Activated CD8-positive, alpha-beta memory T cell treated with anti-CD3 and anti-CD28 coated beads, Interleukin-2, amount 10 ng/mL, durations not matched to agents 7 days and 5 days (primary cell): Measurements from ENCODE around the gene HEATR1. TPM values are rescaled to one million over a fixed set of nuclear protein-coding genes. Genes with fewer than 3 reads are reported as not detected.
"Not testable (repeated sequence)": the region's sequence is repeated elsewhere in the genome, so short reads cannot be mapped to it uniquely, and the experiment has no call there.

Experiments used
- ATAC-seq: fragments of 150-1000 bp; cut with Tn5 transposase; one replicate; pipeline ENCODE4 v1.10.0; 2021; ENCODE audit warnings: moderate library complexity
- CTCF ChIA-PET: fragments of 350-600 bp; sonication (Branson Sonifier 250); formaldehyde crosslinking; loops from one replicate; lab custom pipeline; 2021; ENCODE audit warnings: antibody characterized with exemption; lab: Charles Lee
- DNase-seq: peaks from one replicate; pipeline ENCODE4 v3.0.0-alpha.2; 2020
- H3K27ac Mint-ChIP-seq: one replicate; pipeline ENCODE4 v1.8.0; 2021; ENCODE audit warnings: mild to moderate bottlenecking, mixed read lengths
- H3K27me3 Mint-ChIP-seq: one replicate; pipeline ENCODE4 v1.8.0; 2021; ENCODE audit warnings: mixed read lengths
- H3K36me3 Mint-ChIP-seq: one replicate; pipeline ENCODE4 v1.8.0; 2021; ENCODE audit warnings: mild to moderate bottlenecking, mixed read lengths
- H3K4me1 Mint-ChIP-seq: one replicate; pipeline ENCODE4 v1.8.0; 2021; ENCODE audit warnings: mixed read lengths
- H3K4me3 Mint-ChIP-seq: one replicate; pipeline ENCODE4 v1.8.0; 2021; ENCODE audit warnings: mild to moderate bottlenecking, moderate library complexity, mixed read lengths
- H3K9me3 Mint-ChIP-seq: one replicate; pipeline ENCODE4 v1.8.0; 2022; ENCODE audit warnings: low read depth, mixed read lengths
- total RNA-seq, 2 experiments: library from RNA; stranded (reverse); gene quantifications; one replicate each; pipeline ENCODE4 v1.2.3, GENCODE V29; 2021

HEATR1 gene
- total RNA-seq, 2 experiments from 2014 or later = 40.2 to 57.6 TPM

GRCh38 chr1:236507022-236507700, 97.2 kb downstream of the HEATR1 start:
- H3K27ac Mint-ChIP-seq = no peak overlapping the region
- ATAC-seq = no peak
- no peaks in the 10 kb centered on the region for H3K9me3 Mint-ChIP-seq
- no peak overlapping the region for H3K4me3 Mint-ChIP-seq
- H3K4me1 Mint-ChIP-seq = peaks cover 42% of the 10 kb centered on the region
- CTCF ChIA-PET = no interaction called here
- peaks cover 36% of the 10 kb centered on the region for H3K27me3 Mint-ChIP-seq
- no peaks in the 10 kb centered on the region for H3K36me3 Mint-ChIP-seq
- DNase-seq = no peak

GRCh38 chr1:236504338-236504737, 100.0 kb downstream of the HEATR1 start:
- H3K36me3 Mint-ChIP-seq, H3K9me3 Mint-ChIP-seq, H3K4me3 Mint-ChIP-seq, ATAC-seq, H3K27ac Mint-ChIP-seq, DNase-seq: not testable (repeated sequence)
- Mint-ChIP-seq H3K4me1 (peaks cover 32% of the 10 kb centered on the region), H3K27me3 (peaks cover 32% of the 10 kb centered on the region)
- CTCF ChIA-PET = interaction anchor here (1.7 kb wide), 1 partner anchor 13 kb away, joined by 5 read pairs; no protein-coding TSS in a partner anchor

DNA sequence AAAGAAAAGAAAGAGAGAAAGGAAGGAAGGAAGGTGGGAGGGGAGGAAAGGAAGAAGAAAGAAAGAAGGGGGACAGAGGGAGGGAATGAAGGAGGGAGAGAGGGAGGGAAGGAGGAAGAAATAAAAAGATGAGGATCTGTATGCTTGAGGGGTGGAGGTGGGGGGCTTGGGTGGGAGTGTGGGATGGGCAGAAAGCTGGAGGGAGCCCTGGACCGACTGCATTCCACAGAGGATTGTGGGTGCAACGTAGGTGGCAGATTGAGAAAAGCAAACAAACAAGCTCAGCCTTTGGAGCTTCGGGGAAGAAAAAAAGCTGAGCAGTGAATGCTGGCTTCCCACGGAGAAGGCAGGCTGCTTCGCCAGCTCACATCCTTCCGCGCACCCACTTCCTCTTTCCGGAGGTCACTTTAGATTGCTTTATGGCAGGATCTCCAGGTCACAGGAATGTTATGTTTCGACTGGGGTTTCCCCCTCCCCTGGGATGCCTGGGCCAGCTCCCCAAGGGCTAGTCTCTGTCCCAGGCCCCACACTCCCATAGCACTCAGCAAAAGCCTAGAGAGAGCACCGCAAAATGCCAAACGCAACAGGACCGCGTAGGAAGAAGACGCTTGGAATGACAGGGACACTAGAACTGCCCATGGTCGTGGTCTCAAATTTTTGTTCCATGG, 101.2 kb downstream of the HEATR1 start:
- Mint-ChIP-seq H3K27ac (no peak overlapping the region), H3K27me3 (peaks cover 28% of the 10 kb centered on the region)
- CTCF ChIA-PET = interaction anchor here (0.6 to 1.7 kb wide), 4 partner anchors 12 to 357 kb away, joined by 3 to 5 read pairs (median 4); no protein-coding TSS in a partner anchor

GRCh38 chr1:236502579-236502971, 101.7 kb downstream of the HEATR1 start:
- no peaks in the 10 kb centered on the region for H3K36me3 Mint-ChIP-seq
- CTCF ChIA-PET = interaction anchor here (0.6 to 1.1 kb wide), 3 partner anchors 13 to 357 kb away, joined by 3 to 5 read pairs (median 3); no protein-coding TSS in a partner anchor
- H3K4me3 Mint-ChIP-seq = no peak overlapping the region
- H3K27me3 Mint-ChIP-seq = peaks cover 28% of the 10 kb centered on the region
- ATAC-seq (no peak), DNase-seq (no peak)
- no peak overlapping the region for H3K27ac Mint-ChIP-seq
- H3K9me3 Mint-ChIP-seq = no peaks in the 10 kb centered on the region
- peaks cover 18% of the 10 kb centered on the region for H3K4me1 Mint-ChIP-seq

More for the DNA sequence above, 101.2 kb downstream of the HEATR1 start:
- Mint-ChIP-seq H3K36me3 (no peaks in the 10 kb centered on the region), H3K4me1 (peaks cover 20% of the 10 kb centered on the region), H3K4me3 (no peak overlapping the region), H3K9me3 (no peaks in the 10 kb centered on the region)
- ATAC-seq (no peak), DNase-seq (no peak)

- no peak for ATAC-seq
- CTCF ChIA-PET = no interaction called here
These were observed 103.2 kb downstream of the HEATR1 start for GRCh38 chr1:236501093-236501492.

More at GRCh38 chr1:236501093-236501492, 103.2 kb downstream of the HEATR1 start:
- H3K27ac Mint-ChIP-seq = no peak overlapping the region
- peaks cover 24% of the 10 kb centered on the region for H3K27me3 Mint-ChIP-seq
- no peaks in the 10 kb centered on the region for H3K36me3 Mint-ChIP-seq
- no peaks in the 10 kb centered on the region for H3K9me3 Mint-ChIP-seq
- DNase-seq = no peak
- H3K4me3 Mint-ChIP-seq = no peak overlapping the region
- H3K4me1 Mint-ChIP-seq = peaks cover 13% of the 10 kb centered on the region

Other genes starting within 250 kb of the HEATR1 start
- 10 to 100 TPM in 1 of 2 experiments, 1 to 10 TPM in 1; 3.7 to 11.8 TPM for gene EDARADD, start 210.2 kb downstream of the HEATR1 start, total RNA-seq
- gene LGALS8, start 80.5 kb downstream of the HEATR1 start, total RNA-seq = 10 to 100 TPM; 74.0 to 81.1 TPM
- not detected for gene ACTN2, start 82.0 kb upstream of the HEATR1 start, total RNA-seq
- 10 to 100 TPM; 43.5 to 46.9 TPM for gene MTR, start 190.8 kb upstream of the HEATR1 start, total RNA-seq